Endothelial cell of umbilical vein (primary cell): ENCODE data around the gene SDHB.

Experiments used
- EZH2 ChIP-seq: IDR thresholded peaks from 2 replicates; pipeline ENCODE4 v1.6.1; 2012; ENCODE audit warnings: borderline replicate concordance, low read depth, mild to moderate bottlenecking, moderate library complexity, low read length, inconsistent platforms; ENCODE audit not compliant: severe bottlenecking
- FOS ChIP-seq: IDR thresholded peaks from 2 replicates; pipeline ENCODE4 v1.6.1; 2011; ENCODE audit warnings: mild to moderate bottlenecking, low read length, moderate library complexity, borderline replicate concordance; ENCODE audit not compliant: insufficient read depth
- MYC ChIP-seq: IDR thresholded peaks from one replicate; pipeline ENCODE4 v1.6.1; 2011; ENCODE audit warnings: mild to moderate bottlenecking, low read depth, low read length
- POLR2A ChIP-seq: IDR thresholded peaks from 2 replicates; pipeline ENCODE4 v1.6.1; 2012; ENCODE audit warnings: low read depth, mild to moderate bottlenecking, control low read depth, low read length
- POLR2AphosphoS5 ChIP-seq: IDR thresholded peaks from 2 replicates; pipeline ENCODE4 v1.6.1; 2012; ENCODE audit warnings: low read depth, mild to moderate bottlenecking, control low read depth, low read length, moderate library complexity; ENCODE audit not compliant: insufficient read depth
- TF ChIP-seq, protein P1 (sequence below), 2 donors: IDR thresholded peaks; 1 replicate in 1 of 2; 2 replicates in 1 of 2; pipeline ENCODE4 v1.5.1; 2011; ENCODE audit warnings: low read length in 2 of 2, mild to moderate bottlenecking in 2 of 2, moderate library complexity in 2 of 2, control low read depth in 1 of 2, inconsistent platforms in 1 of 2, low read depth in 1 of 2; ENCODE audit not compliant: insufficient read depth in 1 of 2; ENCODE audit errors: extremely low read depth in 1 of 2
- TF ChIP-seq, protein P2 (sequence below): IDR thresholded peaks from 2 replicates; pipeline ENCODE4 v1.6.1; 2011; ENCODE audit not compliant: insufficient read depth, insufficient read length

DNA sequence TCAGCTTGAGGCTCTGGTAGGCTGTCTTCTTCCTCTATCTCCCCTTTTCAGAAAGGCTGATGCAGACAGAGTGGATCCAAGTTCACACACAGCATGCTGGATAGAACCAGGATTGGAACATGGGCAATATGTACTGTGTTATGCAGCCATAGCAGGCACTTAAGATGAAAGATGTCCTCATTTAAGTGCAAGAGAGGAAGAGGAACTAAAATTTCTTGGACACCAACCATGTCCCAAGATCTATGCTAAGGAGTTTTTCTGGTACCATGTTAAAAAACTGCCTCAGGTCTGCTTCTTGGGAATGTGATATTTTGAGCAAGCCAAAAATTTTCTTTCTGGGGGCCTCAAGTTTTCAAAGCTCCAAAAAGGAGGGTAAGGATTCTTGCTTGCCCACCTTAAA lies 1.2 kb downstream of the SDHB start:
- TF ChIP-seq POLR2AphosphoS5 (no peak), POLR2A (no peak), EZH2 (no peak), FOS (no peak), MYC (no peak)
- TF ChIP-seq, protein P1, sequence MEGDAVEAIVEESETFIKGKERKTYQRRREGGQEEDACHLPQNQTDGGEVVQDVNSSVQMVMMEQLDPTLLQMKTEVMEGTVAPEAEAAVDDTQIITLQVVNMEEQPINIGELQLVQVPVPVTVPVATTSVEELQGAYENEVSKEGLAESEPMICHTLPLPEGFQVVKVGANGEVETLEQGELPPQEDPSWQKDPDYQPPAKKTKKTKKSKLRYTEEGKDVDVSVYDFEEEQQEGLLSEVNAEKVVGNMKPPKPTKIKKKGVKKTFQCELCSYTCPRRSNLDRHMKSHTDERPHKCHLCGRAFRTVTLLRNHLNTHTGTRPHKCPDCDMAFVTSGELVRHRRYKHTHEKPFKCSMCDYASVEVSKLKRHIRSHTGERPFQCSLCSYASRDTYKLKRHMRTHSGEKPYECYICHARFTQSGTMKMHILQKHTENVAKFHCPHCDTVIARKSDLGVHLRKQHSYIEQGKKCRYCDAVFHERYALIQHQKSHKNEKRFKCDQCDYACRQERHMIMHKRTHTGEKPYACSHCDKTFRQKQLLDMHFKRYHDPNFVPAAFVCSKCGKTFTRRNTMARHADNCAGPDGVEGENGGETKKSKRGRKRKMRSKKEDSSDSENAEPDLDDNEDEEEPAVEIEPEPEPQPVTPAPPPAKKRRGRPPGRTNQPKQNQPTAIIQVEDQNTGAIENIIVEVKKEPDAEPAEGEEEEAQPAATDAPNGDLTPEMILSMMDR (IDR thresholded peaks at IDR 0.05; ENCODE audit: extremely low read depth in 1 of 2, insufficient read depth in 1 of 2, low read depth in 1 of 2, low read length in 2 of 2), result no peak
- TF ChIP-seq, protein P2, sequence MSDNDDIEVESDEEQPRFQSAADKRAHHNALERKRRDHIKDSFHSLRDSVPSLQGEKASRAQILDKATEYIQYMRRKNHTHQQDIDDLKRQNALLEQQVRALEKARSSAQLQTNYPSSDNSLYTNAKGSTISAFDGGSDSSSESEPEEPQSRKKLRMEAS, result no peak
